Choroid plexus epithelial cell (primary cell): Measurements from ENCODE around the gene RSRP1.

Experiments
- DNase-seq: peaks from one replicate; pipeline ENCODE4 v3.0.0-alpha.2; 2010; ENCODE audit warnings: low read depth
- H3K4me3 ChIP-seq: 2 replicates; pipeline ENCODE4 v1.5.1; 2011; ENCODE audit warnings: low read depth, mild to moderate bottlenecking, control low read depth, low read length, moderate library complexity
- CTCF ChIP-seq: conservative IDR thresholded peaks from 2 replicates; pipeline ENCODE4 v1.5.1; 2011; ENCODE audit warnings: low read depth, mild to moderate bottlenecking, control low read depth, inconsistent platforms, low read length, moderate library complexity

The RSRP1 gene

DNA sequence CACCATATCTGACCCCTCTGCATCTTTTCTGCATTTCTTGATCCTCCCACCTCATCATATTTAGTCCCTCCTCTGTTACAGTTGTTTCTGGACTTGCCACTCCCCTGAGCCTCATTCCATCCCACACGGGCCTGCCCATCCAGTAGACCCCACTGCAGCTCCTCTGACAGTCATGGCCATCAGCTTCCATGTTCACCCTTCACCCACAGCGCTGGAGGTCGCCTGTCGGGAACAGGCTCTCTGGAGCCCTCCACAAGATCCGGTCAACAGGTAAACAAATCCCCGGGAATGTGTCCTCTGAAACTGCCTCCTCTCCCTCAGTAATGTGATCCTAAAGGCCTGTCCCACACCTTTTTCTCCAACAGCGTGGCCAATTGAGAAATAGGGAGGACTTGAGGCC is 46.2 kb downstream of the RSRP1 start:
- no peak for DNase-seq
- no peak for TF ChIP-seq CTCF
- H3K4me3 ChIP-seq: no peak overlapping the region

DNA sequence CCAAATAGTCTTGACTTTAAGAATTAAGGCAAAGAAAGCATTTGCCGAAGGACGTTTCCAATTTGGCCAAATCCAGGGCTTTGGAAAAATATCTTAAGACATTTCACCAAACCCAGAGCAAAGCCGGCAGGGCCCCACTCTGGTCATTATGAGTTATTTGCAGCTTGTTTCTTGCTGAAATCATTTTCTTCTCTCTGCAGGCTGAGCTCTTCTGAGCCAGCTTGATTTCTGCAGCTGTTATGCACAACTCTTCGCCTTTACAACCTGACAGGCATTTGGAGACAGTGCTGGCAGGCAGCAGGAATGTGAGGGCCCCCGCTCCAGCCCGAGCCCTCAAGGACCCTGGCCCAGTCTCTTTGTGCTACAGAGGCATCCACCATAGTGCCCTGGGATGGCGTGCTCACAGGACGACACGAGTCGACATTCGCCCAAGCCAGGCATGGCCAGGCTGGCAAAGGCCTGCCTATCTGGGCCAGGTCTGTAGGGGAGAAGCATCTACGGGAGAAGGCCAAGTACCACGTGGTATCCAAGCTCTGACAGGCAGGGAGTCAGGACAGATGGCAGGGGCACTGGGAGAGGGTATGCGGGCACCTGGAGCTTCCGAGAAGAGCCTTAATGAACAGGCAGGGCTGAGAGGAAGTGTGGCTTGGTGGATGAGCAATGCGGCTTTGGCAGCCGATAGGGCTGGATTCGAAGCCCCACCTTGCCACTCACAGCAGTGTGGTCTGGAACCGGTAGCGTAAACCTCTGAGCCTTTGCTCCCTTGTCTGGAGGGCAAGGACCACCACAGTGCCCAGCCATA is 47.2 kb downstream of the RSRP1 start:
- no peak for TF ChIP-seq CTCF
- no peak overlapping the region for H3K4me3 ChIP-seq
- DNase-seq: no peak

- TF ChIP-seq CTCF: no peak
- DNase-seq: no peak
- no peak overlapping the region for H3K4me3 ChIP-seq
Measured at GRCh38 chr1:25198663-25199252, 48.5 kb downstream of the RSRP1 start.

GRCh38 chr1:25197982-25198662 is 49.1 kb downstream of the RSRP1 start:
- no peak for TF ChIP-seq CTCF
- no peak overlapping the region for H3K4me3 ChIP-seq
- DNase-seq: no peak

DNA sequence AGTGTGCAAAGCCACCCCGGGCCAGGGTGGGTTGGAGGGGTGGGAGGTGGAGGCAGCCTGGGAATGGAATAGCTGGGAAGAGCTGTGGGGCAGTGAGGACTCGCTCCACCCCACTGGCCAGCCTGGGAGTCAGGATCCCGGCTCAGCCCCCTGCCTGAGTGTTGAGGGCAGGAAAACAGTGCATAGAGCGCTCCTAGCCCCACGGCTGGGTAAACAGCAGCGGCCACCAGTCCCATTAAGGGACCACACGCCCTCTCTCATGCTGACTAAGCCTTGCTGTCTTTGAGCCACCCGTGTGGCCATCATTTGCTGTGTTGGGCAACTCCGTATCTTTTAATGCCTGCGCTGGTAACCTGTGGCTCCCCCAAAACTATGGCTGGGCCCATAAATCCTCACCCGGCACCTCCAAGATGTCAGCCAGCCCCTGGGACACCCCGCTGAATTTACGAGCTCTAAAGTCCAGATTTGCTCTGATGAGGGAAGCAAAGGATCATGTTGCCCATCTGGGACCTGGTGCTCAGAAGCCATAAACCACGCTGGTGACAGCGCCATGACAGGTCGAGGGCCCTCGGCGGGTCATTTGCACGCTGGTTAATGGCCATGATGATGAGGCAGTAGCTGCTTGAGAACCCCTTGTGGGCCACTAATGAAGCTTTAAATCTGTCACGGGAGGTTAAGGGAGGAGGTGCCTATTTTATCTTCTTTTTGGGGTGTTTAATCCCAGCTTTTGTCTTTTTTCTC is 49.8 kb downstream of the RSRP1 start:
- no peak for TF ChIP-seq CTCF
- H3K4me3 ChIP-seq: no peak overlapping the region
- DNase-seq: no peak

GRCh38 chr1:25196830-25197229 is 50.4 kb downstream of the RSRP1 start:
- no peak for TF ChIP-seq CTCF
- DNase-seq: no peak
- no peak overlapping the region for H3K4me3 ChIP-seq
